ENCODE results near the gene ARL4C.
A peak's percentile ranks its signal among the peaks of the same experiment; 100 is the strongest.

ARL4C gene, protein sequence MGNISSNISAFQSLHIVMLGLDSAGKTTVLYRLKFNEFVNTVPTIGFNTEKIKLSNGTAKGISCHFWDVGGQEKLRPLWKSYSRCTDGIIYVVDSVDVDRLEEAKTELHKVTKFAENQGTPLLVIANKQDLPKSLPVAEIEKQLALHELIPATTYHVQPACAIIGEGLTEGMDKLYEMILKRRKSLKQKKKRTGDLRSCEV

DNA sequence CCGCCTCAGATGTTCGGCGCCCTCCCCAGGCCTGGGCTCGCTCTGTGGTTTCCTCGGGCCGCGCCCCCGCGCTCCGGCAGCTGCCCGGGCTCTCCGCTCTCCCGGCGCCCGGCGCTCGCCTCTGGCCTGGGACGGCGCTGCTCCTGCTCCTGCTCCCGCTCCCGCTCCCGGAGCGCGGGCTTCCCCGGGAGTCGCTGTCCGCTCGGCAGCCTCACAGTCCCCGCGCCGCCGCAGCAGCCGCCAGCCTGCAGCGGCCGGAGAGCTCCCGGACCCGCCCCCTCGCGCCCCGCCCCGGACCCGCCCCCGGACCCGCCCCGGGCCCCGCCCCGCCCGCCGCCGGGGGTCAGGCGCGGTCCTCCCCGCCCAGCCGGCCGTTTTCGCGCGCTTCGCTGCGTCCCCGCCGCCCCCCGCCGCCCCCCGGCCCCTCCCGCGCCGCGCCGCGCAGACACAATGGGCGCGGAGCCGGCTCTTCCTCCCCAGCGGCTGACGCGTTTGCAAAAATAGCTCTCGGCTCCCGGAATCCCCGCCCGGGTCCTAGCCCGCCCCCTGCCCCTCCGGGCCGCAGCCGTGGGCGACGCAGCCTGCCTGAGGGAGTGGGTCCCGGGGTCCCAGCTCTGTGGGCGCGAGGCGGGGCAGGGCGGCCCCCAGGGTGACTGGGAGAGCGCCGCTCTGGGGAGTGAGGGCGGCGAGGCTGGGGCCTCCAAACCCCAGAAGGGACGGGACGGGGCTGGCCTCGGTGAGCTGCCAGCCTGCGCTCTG lies at the start of gene ARL4C:
ARL4C (minus strand) TSS at position 247 of the 759 bp plus-strand sequence. CDS start 495 bp downstream, outside the sequence.
- H3K4me3 ChIP-seq, result peak within 1 kb of the TSS; percentile 84
- H3K4me1 ChIP-seq, result peaks cover 46% of the 10 kb centered on the region
- TF ChIP-seq Cebpa-rat (IDR thresholded peaks at IDR 0.05), result no peak
- H3K9ac ChIP-seq, result peak within 1 kb of the TSS; percentile 95
- peaks cover 43% of the 10 kb centered on the region for H3K36me3 ChIP-seq
- no peaks in the 10 kb centered on the region for H3K27me3 ChIP-seq
- H4K20me1 ChIP-seq, result peaks cover 48% of the 10 kb centered on the region
- peaks cover 4% of the 10 kb centered on the region; the same call in 1 of the 2 replicates for H3K9me3 ChIP-seq
- peak within 1 kb of the TSS; percentile 94 for H3K27ac ChIP-seq
- H3K4me2 ChIP-seq, result peak within 1 kb of the TSS; percentile 98

DNA sequence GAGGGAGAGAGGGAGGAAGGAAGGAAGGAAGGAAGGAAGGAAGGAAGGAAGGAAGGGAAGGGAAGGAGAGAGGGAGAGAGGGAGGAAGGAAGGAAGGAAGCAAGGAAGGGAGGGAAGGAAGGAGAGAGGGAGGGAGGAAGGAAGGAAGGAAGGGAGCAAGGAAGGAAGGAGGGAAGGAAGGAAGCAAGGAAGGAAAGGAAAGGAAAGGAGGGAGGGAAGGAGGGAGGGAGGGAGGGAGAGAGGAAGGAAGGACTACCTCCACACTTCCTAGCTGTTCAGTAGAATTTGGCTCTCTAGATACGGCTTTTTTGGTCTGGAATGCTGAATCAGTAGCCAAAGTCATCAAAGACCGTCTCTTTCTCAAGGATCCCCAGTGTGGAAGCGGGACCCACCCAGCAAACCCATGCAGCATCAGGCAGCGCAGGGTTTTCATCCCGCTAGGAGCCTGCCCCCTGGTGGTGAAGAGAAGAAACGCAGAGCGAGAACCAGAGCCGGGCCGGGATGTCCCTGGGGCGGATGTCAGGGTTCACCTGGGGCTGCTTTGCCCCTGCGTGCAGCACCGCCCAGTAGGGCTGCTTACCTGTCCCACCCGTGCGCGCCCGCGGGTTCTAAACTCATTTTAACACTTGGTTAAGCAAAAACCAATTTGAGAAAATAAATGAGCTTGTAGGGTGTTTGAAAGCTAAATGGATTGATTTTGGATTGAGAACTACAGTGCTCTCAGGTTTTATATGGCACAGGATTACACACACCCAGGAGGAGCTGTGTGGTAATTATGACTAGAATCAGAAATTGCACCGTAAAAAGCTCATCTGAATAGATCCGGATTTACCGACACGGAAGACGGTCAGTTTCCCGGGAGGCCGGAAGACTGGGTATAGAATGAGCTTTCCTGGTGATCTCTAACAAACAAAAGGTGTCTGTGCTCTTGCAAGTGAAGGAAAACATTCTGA lies 48.1 kb upstream of the ARL4C start:
- peaks cover 42% of the 10 kb centered on the region for H3K4me1 ChIP-seq
- H3K4me2 ChIP-seq, result no peak overlapping the region
- H3K9ac ChIP-seq, result no peak overlapping the region
- H3K4me3 ChIP-seq, result no peak overlapping the region
- H3K27ac ChIP-seq, result no peak overlapping the region
- no peaks in the 10 kb centered on the region for H3K27me3 ChIP-seq
- no peaks in the 10 kb centered on the region for H4K20me1 ChIP-seq
- H3K9me3 ChIP-seq, result no peaks in the 10 kb centered on the region
- TF ChIP-seq Cebpa-rat (IDR thresholded peaks at IDR 0.05), result no peak
- H3K36me3 ChIP-seq, result no peaks in the 10 kb centered on the region

DNA sequence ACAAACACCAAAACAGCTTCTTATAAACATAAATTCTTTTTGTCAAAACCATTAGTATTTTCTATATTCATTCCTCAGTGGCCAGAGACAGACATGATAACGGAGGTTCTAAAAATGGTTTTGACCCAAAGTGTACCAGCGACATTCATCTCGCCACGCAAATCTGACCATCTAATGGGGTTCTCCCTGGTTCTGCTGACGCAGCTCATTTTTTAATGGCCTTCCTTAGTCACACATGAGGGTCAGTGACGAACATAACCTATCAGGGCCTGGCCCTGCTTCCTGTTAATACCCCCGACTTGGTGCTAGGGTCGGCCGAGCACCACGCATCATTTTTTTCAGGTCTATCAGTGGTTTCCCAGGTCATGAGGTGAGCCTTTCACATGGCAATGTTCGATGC lies 45.9 kb upstream of the ARL4C start:
- Histone ChIP-seq H3K36me3 (no peaks in the 10 kb centered on the region), H3K27me3 (no peaks in the 10 kb centered on the region), H3K4me1 (peaks cover 21% of the 10 kb centered on the region), H3K4me2 (no peak overlapping the region), H3K27ac (no peak overlapping the region), H3K9me3 (peaks cover 11% of the 10 kb centered on the region), H3K4me3 (no peak overlapping the region), H4K20me1 (no peaks in the 10 kb centered on the region), H3K9ac (no peak overlapping the region)
- no peak for TF ChIP-seq Cebpa-rat (IDR thresholded peaks at IDR 0.05)

DNA sequence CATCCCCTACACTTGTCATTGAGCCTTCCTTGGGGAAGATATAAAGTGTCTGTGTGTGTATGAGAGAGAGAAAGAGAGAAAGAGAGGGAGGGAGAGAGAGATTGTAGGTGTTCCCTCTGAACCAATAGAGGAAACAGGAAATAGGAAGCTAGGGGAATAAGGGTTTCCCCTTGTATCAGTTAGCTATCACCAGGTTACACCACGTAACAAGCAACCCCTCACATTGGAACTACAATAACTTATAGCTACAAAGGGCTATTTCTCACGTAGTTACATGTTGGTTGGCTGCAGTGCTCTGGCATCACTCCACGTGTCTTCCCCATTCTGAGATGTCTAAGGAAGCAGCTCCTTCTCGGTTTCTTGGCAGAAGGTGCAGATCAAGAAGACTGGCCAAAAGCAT lies 41.0 kb upstream of the ARL4C start:
- TF ChIP-seq Cebpa-rat (IDR thresholded peaks at IDR 0.05), result no peak
- H3K27me3 ChIP-seq, result no peaks in the 10 kb centered on the region
- H3K4me1 ChIP-seq, result peaks cover 27% of the 10 kb centered on the region; the same call in 1 of the 2 replicates
- no peaks in the 10 kb centered on the region for H3K36me3 ChIP-seq
- no peak overlapping the region for H3K27ac ChIP-seq
- no peak overlapping the region for H3K4me3 ChIP-seq
- no peak overlapping the region for H3K4me2 ChIP-seq
- H4K20me1 ChIP-seq, result no peaks in the 10 kb centered on the region
- no peak overlapping the region for H3K9ac ChIP-seq
- H3K9me3 ChIP-seq, result peaks cover 15% of the 10 kb centered on the region

DNA sequence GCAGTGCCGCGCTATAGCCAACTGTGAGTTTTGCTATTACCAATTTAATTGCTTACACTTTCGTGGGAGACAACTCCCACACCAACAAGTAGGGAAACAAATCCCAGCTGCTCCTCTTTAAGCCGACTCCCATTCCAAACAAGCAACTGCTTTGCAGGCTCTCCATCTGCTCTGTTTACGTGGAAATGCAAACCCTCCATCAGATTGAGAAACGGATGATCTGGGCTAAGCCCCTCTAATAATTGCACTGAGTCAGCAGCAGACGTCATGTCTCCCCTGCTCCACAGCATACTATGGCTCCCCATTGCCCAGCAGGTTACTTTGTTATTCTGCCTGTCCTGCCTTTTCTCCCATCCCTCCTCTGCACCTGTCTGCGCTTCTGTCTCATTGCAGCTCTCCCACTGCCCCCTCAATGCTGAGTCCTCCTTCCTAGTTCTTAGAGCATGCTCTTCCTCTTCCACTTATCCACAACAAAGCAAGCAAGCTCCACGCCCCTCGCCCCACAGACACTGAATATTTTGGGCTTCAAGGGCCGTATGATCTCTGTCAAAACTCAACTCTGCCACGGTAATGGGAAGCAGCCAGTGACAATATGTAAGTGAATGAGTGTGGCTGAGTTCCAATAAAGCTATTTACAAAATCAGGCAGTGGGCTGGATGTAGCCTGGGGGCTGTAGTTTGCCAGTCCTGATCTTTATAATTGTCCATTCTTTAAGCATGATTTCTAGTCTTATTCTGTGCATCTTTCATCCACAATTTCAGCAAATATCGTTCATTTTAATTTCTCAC lies 39.5 kb upstream of the ARL4C start:
- no peak for TF ChIP-seq Cebpa-rat (IDR thresholded peaks at IDR 0.05)
- no peak overlapping the region for H3K27ac ChIP-seq
- H3K4me2 ChIP-seq, result no peak overlapping the region
- H3K4me3 ChIP-seq, result no peak overlapping the region
- peaks cover 25% of the 10 kb centered on the region; the same call in 1 of the 2 replicates for H3K4me1 ChIP-seq
- H3K9me3 ChIP-seq, result peaks cover 29% of the 10 kb centered on the region
- no peaks in the 10 kb centered on the region for H3K27me3 ChIP-seq
- no peaks in the 10 kb centered on the region for H3K36me3 ChIP-seq
- H3K9ac ChIP-seq, result no peak overlapping the region
- H4K20me1 ChIP-seq, result no peaks in the 10 kb centered on the region

DNA sequence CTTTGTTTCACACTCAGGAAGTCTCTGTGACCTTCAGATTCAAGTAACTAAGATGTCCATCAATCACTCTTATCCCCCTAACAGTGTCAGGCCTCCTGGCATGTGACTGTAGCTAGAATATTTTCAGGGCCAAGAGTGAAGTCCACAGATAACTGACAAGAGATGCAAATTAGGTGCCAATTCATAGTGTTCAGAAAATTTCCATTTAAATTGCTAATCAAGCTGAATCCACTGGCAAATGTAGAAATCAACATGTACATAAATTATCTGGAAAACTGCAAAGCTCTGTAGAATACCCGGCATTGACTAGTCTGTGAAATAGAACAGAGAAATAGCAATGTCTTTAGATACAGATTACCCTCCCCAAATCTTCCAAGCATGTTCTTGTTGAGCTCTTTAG lies 38.6 kb upstream of the ARL4C start:
- no peak overlapping the region for H3K9ac ChIP-seq
- TF ChIP-seq Cebpa-rat (IDR thresholded peaks at IDR 0.05), result no peak
- peaks cover 29% of the 10 kb centered on the region for H3K9me3 ChIP-seq
- H3K4me1 ChIP-seq, result peaks cover 19% of the 10 kb centered on the region; the same call in 1 of the 2 replicates
- no peak overlapping the region for H3K4me2 ChIP-seq
- no peaks in the 10 kb centered on the region for H3K36me3 ChIP-seq
- H4K20me1 ChIP-seq, result no peaks in the 10 kb centered on the region
- no peak overlapping the region for H3K4me3 ChIP-seq
- no peaks in the 10 kb centered on the region for H3K27me3 ChIP-seq
- H3K27ac ChIP-seq, result no peak overlapping the region

DNA sequence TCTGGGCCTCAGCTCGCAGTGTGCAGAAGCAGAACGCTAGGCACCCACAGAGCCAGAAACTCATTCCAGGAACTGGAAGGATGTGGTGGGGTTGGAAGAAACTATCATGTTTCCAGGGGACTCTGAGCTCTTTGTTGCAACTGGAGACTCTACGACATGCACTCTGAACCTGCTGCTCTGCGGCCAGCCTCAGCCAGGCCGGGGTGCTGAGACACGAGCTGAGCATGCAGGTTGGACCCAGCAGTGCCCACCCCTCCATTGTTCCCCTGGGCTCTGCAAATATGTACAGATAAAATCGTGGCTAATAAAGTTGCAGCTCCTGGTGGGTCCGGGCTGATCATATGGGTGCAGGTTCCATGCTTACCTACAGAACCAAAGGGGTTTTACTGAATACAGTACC lies 37.6 kb upstream of the ARL4C start:
- Histone ChIP-seq H3K9ac (no peak overlapping the region), H3K4me1 (peaks cover 19% of the 10 kb centered on the region; the same call in 1 of the 2 replicates), H3K27me3 (no peaks in the 10 kb centered on the region), H4K20me1 (no peaks in the 10 kb centered on the region), H3K4me3 (no peak overlapping the region), H3K27ac (no peak overlapping the region), H3K4me2 (no peak overlapping the region), H3K36me3 (no peaks in the 10 kb centered on the region), H3K9me3 (peaks cover 29% of the 10 kb centered on the region)
- no peak for TF ChIP-seq Cebpa-rat (IDR thresholded peaks at IDR 0.05)

DNA sequence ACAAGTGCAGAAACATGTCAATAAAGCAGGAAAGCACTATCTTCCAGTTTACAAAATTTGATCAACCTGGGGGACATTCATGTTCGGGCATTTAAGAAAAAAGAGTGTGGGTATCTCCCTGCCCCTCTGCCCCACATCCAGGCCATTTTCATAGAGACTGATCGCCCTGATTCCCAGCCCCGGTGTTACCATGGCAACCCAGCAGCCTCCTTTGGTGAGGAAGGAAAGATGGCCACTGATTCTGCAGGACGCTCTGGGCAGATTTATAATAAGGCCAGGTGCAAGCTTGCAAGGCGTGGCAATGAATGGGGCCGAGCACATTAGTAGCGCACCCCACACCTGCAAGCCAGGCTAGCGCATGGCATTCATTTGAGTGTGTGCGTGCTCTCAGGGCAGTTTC lies 36.7 kb upstream of the ARL4C start:
- peaks cover 19% of the 10 kb centered on the region; the same call in 1 of the 2 replicates for H3K4me1 ChIP-seq
- no peak overlapping the region for H3K4me3 ChIP-seq
- H4K20me1 ChIP-seq, result no peaks in the 10 kb centered on the region
- H3K9ac ChIP-seq, result no peak overlapping the region
- no peaks in the 10 kb centered on the region for H3K27me3 ChIP-seq
- no peak for TF ChIP-seq Cebpa-rat (IDR thresholded peaks at IDR 0.05)
- H3K36me3 ChIP-seq, result no peaks in the 10 kb centered on the region
- peaks cover 22% of the 10 kb centered on the region for H3K9me3 ChIP-seq
- H3K27ac ChIP-seq, result no peak overlapping the region
- no peak overlapping the region for H3K4me2 ChIP-seq

Data from BLaER1 (cell line).